Endothelial cell of umbilical vein (primary cell): ENCODE data around the gene FKBP2. TPM values are rescaled to one million over a fixed set of nuclear protein-coding genes. Genes with fewer than 3 reads are reported as not detected.

ENCODE experiments used
- BruUV-seq: library from RNA; stranded (reverse); fragments of 400-500 nt; replicated peaks from 2 replicates; lab custom pipeline; 2021; lab: Mats Ljungman, UMichigan
- CTCF ChIA-PET: fragments of 300-600, 350-600 bp; sonication (Branson Sonifier 250); formaldehyde crosslinking; loops from one replicate; lab custom pipeline; 2021; ENCODE audit warnings: antibody characterized with exemption, inconsistent platforms; lab: Charles Lee
- POLR2A ChIA-PET: fragments of 300-600, 350-600 bp; sonication (Branson Sonifier 250); formaldehyde crosslinking; loops from one replicate; lab custom pipeline; 2021; ENCODE audit warnings: antibody characterized with exemption, inconsistent platforms; lab: Charles Lee
- DNase-seq: peaks from one replicate; pipeline ENCODE4 v3.0.0-alpha.2; 2011; ENCODE audit warnings: low read depth, low spot score
- FAIRE-seq: peaks from 2 replicates; lab custom pipeline; 2011; peaks lifted over from hg19 to GRCh38; lab: Jason Lieb, UNC
- H2AFZ ChIP-seq: 2 replicates; pipeline ENCODE4 v1.6.0; 2012; ENCODE audit warnings: low read depth, low read length, control low read depth, inconsistent platforms
- H3K27ac ChIP-seq: 2 replicates; pipeline ENCODE4 v1.5.1; 2011; ENCODE audit warnings: low read depth, mild to moderate bottlenecking, control low read depth, low read length, moderate library complexity; ENCODE audit not compliant: insufficient read depth
- H3K27me3 ChIP-seq, 2 experiments: 2 replicates each; pipeline versions ENCODE4 v1.6.0 to v1.6.1; 2011; ENCODE audit warnings: low read length in 2 of 2, mixed read lengths in 1 of 2; ENCODE audit not compliant: control insufficient read depth in 2 of 2, insufficient read depth in 2 of 2
- H3K36me3 ChIP-seq, 2 experiments: 2 replicates in 1 of 2; 3 replicates in 1 of 2; pipeline ENCODE4 v1.5.1; 2011; ENCODE audit warnings: low read length in 2 of 2, mild to moderate bottlenecking in 1 of 2, moderate library complexity in 1 of 2; ENCODE audit not compliant: control insufficient read depth in 2 of 2, insufficient read depth in 2 of 2; ENCODE audit errors: extremely low read depth in 1 of 2
- H3K4me1 ChIP-seq: 3 replicates; pipeline ENCODE4 v1.5.1; 2011; ENCODE audit warnings: mild to moderate bottlenecking, low read length; ENCODE audit not compliant: control insufficient read depth, insufficient read depth; ENCODE audit errors: extremely low read depth
- H3K4me2 ChIP-seq: 2 replicates; pipeline ENCODE4 v1.6.1; 2011; ENCODE audit warnings: low read length, control low read depth, mixed read lengths; ENCODE audit not compliant: insufficient read depth
- H3K4me3 ChIP-seq, 3 experiments: fragments of 200-600 bp in 1 of 3; sonication (generic), shearing (Covaris generic) in 1 of 3; replicated peaks in 1 of 3; 2 replicates each; pipeline ENCODE4 v1.5.1; 2011 to 2016; ENCODE audit warnings: control low read depth in 3 of 3, low read length in 3 of 3, mild to moderate bottlenecking in 2 of 3, inconsistent platforms in 1 of 3, low read depth in 1 of 3, moderate library complexity in 1 of 3; ENCODE audit not compliant: insufficient read depth in 1 of 3
- H3K79me2 ChIP-seq: 2 replicates; pipeline ENCODE4 v1.6.0; 2012; ENCODE audit warnings: low read length, inconsistent platforms; ENCODE audit not compliant: control insufficient read depth, insufficient read depth
- H3K9ac ChIP-seq: replicated peaks from 2 replicates; pipeline ENCODE3; 2011; ENCODE audit warnings: low read length, control low read depth; ENCODE audit not compliant: insufficient read depth; ENCODE audit errors: extremely low read depth
- H3K9me1 ChIP-seq: replicated peaks from 3 replicates; pipeline ENCODE4 v1.6.0; 2011; ENCODE audit warnings: mild to moderate bottlenecking, low read length; ENCODE audit not compliant: control insufficient read depth, insufficient read depth; ENCODE audit errors: extremely low read depth
- H3K9me3 ChIP-seq: replicated peaks from 2 replicates; pipeline ENCODE4 v1.5.1; 2012; ENCODE audit warnings: low read length, inconsistent platforms; ENCODE audit not compliant: control insufficient read depth, insufficient read depth
- H4K20me1 ChIP-seq: replicated peaks from 2 replicates; pipeline ENCODE3; 2011; ENCODE audit warnings: mild to moderate bottlenecking, low read length; ENCODE audit not compliant: control insufficient read depth, insufficient read depth; ENCODE audit errors: extremely low read depth
- EZH2 ChIP-seq: IDR thresholded peaks from 2 replicates; pipeline ENCODE4 v1.6.1; 2012; ENCODE audit warnings: borderline replicate concordance, low read depth, mild to moderate bottlenecking, moderate library complexity, low read length, inconsistent platforms; ENCODE audit not compliant: severe bottlenecking
- FOS ChIP-seq: IDR thresholded peaks from 2 replicates; pipeline ENCODE4 v1.6.1; 2011; ENCODE audit warnings: mild to moderate bottlenecking, low read length, moderate library complexity, borderline replicate concordance; ENCODE audit not compliant: insufficient read depth
- GATA2 ChIP-seq: IDR thresholded peaks from 2 replicates; pipeline ENCODE4 v1.7.0; 2011; ENCODE audit warnings: low read depth, mild to moderate bottlenecking, moderate library complexity, mixed read lengths, low read length; ENCODE audit not compliant: insufficient read length, insufficient read depth
- JUN ChIP-seq: IDR thresholded peaks from 2 replicates; pipeline ENCODE4 v1.6.1; 2011; ENCODE audit warnings: borderline replicate concordance, low read depth; ENCODE audit not compliant: insufficient read length, insufficient read depth
- MYC ChIP-seq: IDR thresholded peaks from one replicate; pipeline ENCODE4 v1.6.1; 2011; ENCODE audit warnings: mild to moderate bottlenecking, low read depth, low read length
- POLR2A ChIP-seq: IDR thresholded peaks from 2 replicates; pipeline ENCODE4 v1.6.1; 2012; ENCODE audit warnings: low read depth, mild to moderate bottlenecking, control low read depth, low read length
- POLR2AphosphoS5 ChIP-seq: IDR thresholded peaks from 2 replicates; pipeline ENCODE4 v1.6.1; 2012; ENCODE audit warnings: low read depth, mild to moderate bottlenecking, control low read depth, low read length, moderate library complexity; ENCODE audit not compliant: insufficient read depth
- dilution Hi-C: fragments of 300-500 bp; cut with MboI; formaldehyde crosslinking; loops from one replicate; pipeline ENCODE4 v1.15.0; 2019; ENCODE audit warnings: low sequenced_read_pairs; ENCODE audit not compliant: extremely low pct_ligation_motif_present
- intact Hi-C: fragments of 100-400 bp; cut with micrococcal nuclease; formaldehyde crosslinking; loops from one replicate; pipeline ENCODE4 v1.10.0; 2022
- polyA plus RNA-seq, 4 experiments: library from polyadenylated mRNA; depleted of rRNA in 3 of 4; stranded (reverse) in 3 of 4; unstranded in 1 of 4; fragments of >200 nt; gene quantifications; 2 replicates each; pipeline versions ENCODE4 v1.2.1 to v1.2.3, GENCODE V29; 2011 to 2012; ENCODE audit warnings: missing spikeins in 1 of 4
- total RNA-seq: library from RNA; stranded (reverse); gene quantifications from 2 replicates; pipeline ENCODE4 v1.2.3, GENCODE V29; 2021
- TF ChIP-seq, protein P1 (sequence below): IDR thresholded peaks from 2 replicates; pipeline ENCODE4 v1.6.1; 2011; ENCODE audit not compliant: insufficient read depth, insufficient read length

Gene FKBP2
- total and polyA plus RNA-seq, 2 donors (not counting 3 experiments of a cell fraction or from before 2014, with no cell fraction given) = 48.5 to 74.4 TPM

DNA sequence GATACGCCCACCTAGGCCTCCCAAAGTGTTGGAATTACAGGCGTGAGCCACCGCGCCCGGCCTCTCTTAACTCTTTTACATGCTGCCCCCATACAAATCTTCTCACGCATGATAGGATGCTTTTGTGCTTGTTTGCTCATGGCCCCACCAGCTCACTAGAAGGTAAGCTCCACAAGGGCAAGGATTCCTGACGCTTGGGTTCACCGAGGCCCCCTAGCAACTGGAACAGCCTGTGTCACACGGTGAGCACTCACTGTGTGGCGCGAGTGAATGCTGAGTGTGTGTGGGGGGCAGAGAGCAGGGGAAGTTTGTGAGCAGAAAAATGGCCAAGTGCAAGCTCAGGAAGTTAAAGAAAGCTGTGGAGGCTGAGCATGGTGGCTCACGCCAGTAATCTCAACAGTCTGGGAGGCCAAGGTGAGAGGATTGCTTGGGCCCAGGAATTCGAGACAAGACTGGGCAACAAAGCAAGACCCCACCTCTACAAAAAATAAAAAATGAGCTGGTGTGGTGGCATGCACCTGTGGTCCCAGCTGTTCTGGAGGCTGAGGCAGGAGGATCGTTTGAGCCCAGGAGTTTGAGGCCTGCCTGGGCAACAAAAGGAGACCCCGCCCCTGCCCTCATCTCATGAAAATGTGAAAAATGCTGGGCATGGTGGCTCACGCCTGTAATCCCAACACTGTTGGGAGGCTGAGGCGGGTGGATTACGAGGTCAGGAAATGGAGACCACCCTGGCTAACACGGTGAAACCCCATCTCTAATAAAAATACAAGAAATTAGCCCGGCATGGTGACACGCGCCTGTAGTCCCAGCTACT is 41.3 kb downstream of the FKBP2 start:
- Histone ChIP-seq H3K9me3 (no peaks in the 10 kb centered on the region), H3K36me3 (peaks cover 2 to 12% of the 10 kb centered on the region in 2 experiments), H3K9ac (no peak overlapping the region), H3K4me3 (no peak overlapping the region), H3K79me2 (peaks cover 2% of the 10 kb centered on the region), H4K20me1 (no peaks in the 10 kb centered on the region), H3K27ac (no peak overlapping the region), H3K4me2 (no peak overlapping the region), H2AFZ (no peak overlapping the region), H3K9me1 (no peaks in the 10 kb centered on the region), H3K4me1 (peaks cover 11% of the 10 kb centered on the region), H3K27me3 (no peaks in the 10 kb centered on the region)
- BruUV-seq = no TSS peak
- intact Hi-C loops (no loop called here), dilution Hi-C loops (no loop called here)
- ChIA-PET POLR2A (interaction anchor here (1.1 kb wide), 1 partner anchor 11 kb away, joined by 3 read pairs; no protein-coding TSS in a partner anchor), CTCF (interaction anchor here (1.3 to 2.3 kb wide), 4 partner anchors 10 to 78 kb away, joined by 3 to 8 read pairs (median 6); no protein-coding TSS in a partner anchor)
- FAIRE-seq = no peak
- DNase-seq = no peak
- TF ChIP-seq GATA2 (no peak), FOS (no peak), POLR2AphosphoS5 (no peak), POLR2A (no peak), MYC (no peak), EZH2 (no peak), JUN (no peak)
- TF ChIP-seq, protein P1, sequence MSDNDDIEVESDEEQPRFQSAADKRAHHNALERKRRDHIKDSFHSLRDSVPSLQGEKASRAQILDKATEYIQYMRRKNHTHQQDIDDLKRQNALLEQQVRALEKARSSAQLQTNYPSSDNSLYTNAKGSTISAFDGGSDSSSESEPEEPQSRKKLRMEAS = no peak
